Measurements from ENCODE around the gene ULK3.

- TF ChIP-seq CTCF (IDR thresholded peaks at IDR 0.05; ENCODE audit: poor library complexity) (no peak), EZH2 (IDR thresholded peaks at IDR 0.05; ENCODE audit: borderline replicate concordance) (no peak)
Measured at GRCh38 chr15:74856537-74856936, 13.6 kb upstream of the ULK3 start.

All from hepatocyte (in vitro differentiated cells).